22Rv1 (cell line): ENCODE results near the gene PLK5.

Experiments used
- CTCF ChIP-seq: fragments of 450-650 bp; IDR thresholded peaks from 2 replicates; pipeline ENCODE4 v1.5.1; 2017; ENCODE audit warnings: mild to moderate bottlenecking
- ZFX ChIP-seq: fragments of 450-650 bp; IDR thresholded peaks from 2 replicates; pipeline ENCODE4 v1.6.1; 2017; ENCODE audit warnings: antibody characterized with exemption, borderline replicate concordance

DNA sequence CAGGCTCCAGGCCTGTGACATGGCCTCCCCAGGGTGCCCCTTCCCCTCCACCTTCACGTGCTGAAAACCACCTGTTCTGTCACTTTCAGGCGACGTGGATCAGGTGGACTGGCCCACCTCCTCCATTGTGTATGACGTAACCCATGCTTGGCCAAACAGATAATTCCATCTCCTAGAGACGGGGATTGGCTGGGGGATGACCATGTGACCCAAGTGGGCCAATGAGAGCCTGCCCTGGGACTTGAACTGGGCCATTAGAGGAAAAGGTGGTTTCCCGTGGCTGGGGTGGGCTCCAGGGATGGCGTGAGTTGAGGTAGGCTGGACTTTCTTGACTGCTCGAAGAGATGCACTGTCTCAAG, 7.5 kb upstream of the PLK5 start:
- TF ChIP-seq CTCF (no peak), ZFX (no peak)
